Mesenchymal stem cell (in vitro differentiated cells and primary cell): ENCODE data around the gene PJA2.

ENCODE experiments used
- DNase-seq: peaks from one replicate; pipeline ENCODE4 v3.0.0-alpha.2; 2013
- H2AFZ ChIP-seq: one replicate; pipeline ENCODE4 v1.6.1; 2013; ENCODE audit warnings: low read depth, mild to moderate bottlenecking, control low read depth, inconsistent platforms, low read length, moderate library complexity
- H2AK5ac ChIP-seq: 2 replicates; pipeline ENCODE4 v1.6.1; 2013; ENCODE audit warnings: low read length, moderate library complexity, mild to moderate bottlenecking, inconsistent platforms; ENCODE audit not compliant: severe bottlenecking
- H2BK120ac ChIP-seq: one replicate; pipeline ENCODE4 v1.6.1; 2013; ENCODE audit warnings: low read depth, mild to moderate bottlenecking, inconsistent platforms, low read length, moderate library complexity
- H2BK12ac ChIP-seq, 2 experiments: one replicate each; pipeline ENCODE4 v1.6.1; 2013; ENCODE audit warnings: inconsistent platforms in 2 of 2, low read length in 2 of 2, mild to moderate bottlenecking in 2 of 2, moderate library complexity in 2 of 2, control low read depth in 1 of 2
- H2BK15ac ChIP-seq: one replicate; pipeline ENCODE4 v1.6.1; 2013; ENCODE audit warnings: mild to moderate bottlenecking, low read depth, inconsistent platforms; ENCODE audit not compliant: poor library complexity, severe bottlenecking
- H2BK5ac ChIP-seq: 2 replicates; pipeline ENCODE4 v1.6.1; 2013; ENCODE audit warnings: low read depth, mild to moderate bottlenecking, low read length, control low read depth, inconsistent platforms; ENCODE audit not compliant: poor library complexity, severe bottlenecking
- H3K14ac ChIP-seq, 2 experiments: one replicate each; pipeline ENCODE4 v1.6.1; 2013; ENCODE audit warnings: inconsistent platforms in 2 of 2, low read length in 2 of 2, control low read depth in 1 of 2, mild to moderate bottlenecking in 1 of 2, moderate library complexity in 1 of 2
- H3K18ac ChIP-seq, 2 experiments: one replicate each; pipeline ENCODE4 v1.6.1; 2013; ENCODE audit warnings: inconsistent platforms in 2 of 2, low read length in 2 of 2, control low read depth in 1 of 2, low read depth in 1 of 2, mild to moderate bottlenecking in 1 of 2
- H3K23ac ChIP-seq, 2 experiments: one replicate each; pipeline ENCODE4 v1.6.1; 2013; ENCODE audit warnings: inconsistent platforms in 2 of 2, low read length in 2 of 2, mild to moderate bottlenecking in 2 of 2, moderate library complexity in 2 of 2, control low read depth in 1 of 2
- H3K27ac ChIP-seq: 2 replicates; pipeline ENCODE4 v1.5.1; 2013; ENCODE audit warnings: mild to moderate bottlenecking, moderate library complexity, low read length, control low read depth, inconsistent platforms; ENCODE audit not compliant: poor library complexity, severe bottlenecking
- H3K27me3 ChIP-seq, 2 experiments: 2 replicates each; pipeline versions ENCODE4 v1.6.1 to v1.7.0; 2013; ENCODE audit warnings: low read length in 2 of 2, mild to moderate bottlenecking in 2 of 2, moderate library complexity in 2 of 2, control low read depth in 1 of 2, inconsistent platforms in 1 of 2; ENCODE audit not compliant: control insufficient read depth in 1 of 2, insufficient read depth in 1 of 2
- H3K36me3 ChIP-seq, 2 experiments: 2 replicates each; pipeline versions ENCODE4 v1.6.1 to v1.7.0; 2013; ENCODE audit warnings: low read length in 2 of 2, control low read depth in 1 of 2, inconsistent platforms in 1 of 2, low read depth in 1 of 2, mild to moderate bottlenecking in 1 of 2; ENCODE audit not compliant: insufficient read depth in 2 of 2, control insufficient read depth in 1 of 2
- H3K4ac ChIP-seq, 2 experiments: one replicate each; pipeline ENCODE4 v1.6.1; 2013; ENCODE audit warnings: inconsistent platforms in 2 of 2, low read length in 2 of 2, mild to moderate bottlenecking in 2 of 2, moderate library complexity in 2 of 2, control low read depth in 1 of 2, low read depth in 1 of 2
- H3K4me1 ChIP-seq: 2 replicates; pipeline ENCODE4 v1.6.1; 2013; ENCODE audit warnings: low read depth, low read length, control low read depth; ENCODE audit not compliant: control insufficient read depth, insufficient read depth
- H3K4me2 ChIP-seq: 2 replicates; pipeline ENCODE4 v1.6.1; 2013; ENCODE audit warnings: low read length, mild to moderate bottlenecking, inconsistent platforms; ENCODE audit not compliant: poor library complexity, severe bottlenecking
- H3K4me3 ChIP-seq, 2 experiments: 2 replicates each; pipeline versions ENCODE4 v1.5.1 to v1.7.0; 2013; ENCODE audit warnings: low read length in 2 of 2, mild to moderate bottlenecking in 2 of 2, control low read depth in 1 of 2, low read depth in 1 of 2; ENCODE audit not compliant: insufficient read depth in 1 of 2
- H3K79me1 ChIP-seq: replicated peaks from 2 replicates; pipeline ENCODE4 v1.6.1; 2013; ENCODE audit warnings: mild to moderate bottlenecking, control low read depth, low read length, inconsistent platforms; ENCODE audit not compliant: poor library complexity, severe bottlenecking
- H3K9ac ChIP-seq: 2 replicates; pipeline ENCODE4 v1.7.0; 2013; ENCODE audit warnings: mild to moderate bottlenecking, low read length, moderate library complexity
- H3K9me3 ChIP-seq: 2 replicates; pipeline ENCODE4 v1.7.0; 2013; ENCODE audit warnings: mild to moderate bottlenecking, low read length; ENCODE audit not compliant: control insufficient read depth
- H4K8ac ChIP-seq: one replicate; pipeline ENCODE4 v1.6.1; 2013; ENCODE audit warnings: inconsistent platforms, mild to moderate bottlenecking, low read length, moderate library complexity
- H4K91ac ChIP-seq: one replicate; pipeline ENCODE4 v1.6.1; 2013; ENCODE audit warnings: mild to moderate bottlenecking, low read length, inconsistent platforms
- WGBS: methylation state at CpG from one replicate; pipeline ENCODE4 v1.1.7; 2013; ENCODE audit warnings: mixed read lengths; 5-methylcytosine and 5-hydroxymethylcytosine counted together

The PJA2 gene

DNA sequence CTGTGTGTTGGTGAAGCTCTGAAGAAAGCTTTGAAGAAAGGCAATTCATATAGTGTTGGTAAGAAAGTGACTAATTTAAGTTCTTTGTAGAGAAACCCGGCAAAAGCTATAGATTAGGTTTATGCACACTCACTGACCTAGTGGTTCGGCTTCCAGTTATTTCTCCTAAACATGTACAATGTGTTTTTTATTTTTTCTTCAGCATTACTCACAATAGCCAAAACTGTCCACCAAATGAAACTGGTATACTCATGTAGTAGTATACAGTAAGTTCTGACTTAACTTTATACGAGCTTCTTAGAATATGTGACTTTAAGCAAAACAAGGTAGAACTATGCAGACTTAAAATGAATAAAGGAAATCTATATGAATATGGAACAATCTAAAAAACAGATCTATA, 44.8 kb downstream of the PJA2 start:
- Histone ChIP-seq H3K18ac (no peak overlapping the region), H2AFZ (no peak overlapping the region), H4K8ac (no peak overlapping the region), H3K4me1 (no peaks in the 10 kb centered on the region), H4K91ac (no peak overlapping the region), H3K14ac (no peak overlapping the region), H2AK5ac (no peak overlapping the region), H3K9ac (no peak overlapping the region), H3K36me3 (peaks cover 0 to 84% of the 10 kb centered on the region in 2 experiments), H2BK120ac (no peak overlapping the region), H3K4me2 (no peak overlapping the region), H3K27me3 (no peaks in the 10 kb centered on the region), H3K4ac (no peak overlapping the region), H3K9me3 (peaks cover 11% of the 10 kb centered on the region), H3K27ac (no peak overlapping the region), H3K23ac (no peak overlapping the region), H2BK5ac (no peak overlapping the region), H2BK12ac (no peak overlapping the region), H3K79me1 (peaks cover 8% of the 10 kb centered on the region), H3K4me3 (no peak overlapping the region), H2BK15ac (no peak overlapping the region)
- no CpG with 5 or more reads among the region's 3 CpGs for WGBS
- DNase-seq: no peak

DNA sequence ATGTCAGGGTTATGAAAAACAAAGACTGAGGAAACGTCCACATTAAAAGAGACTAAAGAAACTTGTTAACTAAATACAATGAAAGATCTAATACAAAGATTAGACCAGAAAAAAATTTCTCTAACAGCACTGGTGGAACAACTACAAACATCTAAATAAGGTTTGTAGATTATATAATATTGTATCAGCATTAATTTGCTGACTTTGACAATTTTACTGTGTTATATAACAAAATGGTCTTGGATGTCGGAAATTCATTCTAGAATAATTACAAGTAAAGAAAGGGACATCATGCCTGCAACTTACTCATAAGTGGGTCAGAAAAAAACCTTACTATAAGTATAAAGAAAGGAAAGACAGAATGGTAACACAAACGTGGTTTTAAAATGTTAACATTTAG, 50.1 kb downstream of the PJA2 start:
- Histone ChIP-seq H3K9ac (no peak overlapping the region), H2BK12ac (no peak overlapping the region), H3K4me1 (no peaks in the 10 kb centered on the region), H3K79me1 (peaks cover 17% of the 10 kb centered on the region), H3K23ac (no peak overlapping the region), H3K18ac (no peak overlapping the region), H3K4me3 (no peak overlapping the region), H4K8ac (no peak overlapping the region), H3K14ac (no peak overlapping the region), H4K91ac (no peak overlapping the region), H3K27ac (no peak overlapping the region), H3K4ac (no peak overlapping the region), H3K27me3 (no peaks in the 10 kb centered on the region), H2BK5ac (no peak overlapping the region), H2AFZ (no peak overlapping the region), H3K4me2 (no peak overlapping the region), H2BK120ac (no peak overlapping the region), H3K36me3 (peaks cover 9 to 82% of the 10 kb centered on the region in 2 experiments), H2BK15ac (no peak overlapping the region), H2AK5ac (no peak overlapping the region), H3K9me3 (no peaks in the 10 kb centered on the region)
- DNase-seq: no peak
- WGBS: no CpG with 5 or more reads among the region's 3 CpGs

DNA sequence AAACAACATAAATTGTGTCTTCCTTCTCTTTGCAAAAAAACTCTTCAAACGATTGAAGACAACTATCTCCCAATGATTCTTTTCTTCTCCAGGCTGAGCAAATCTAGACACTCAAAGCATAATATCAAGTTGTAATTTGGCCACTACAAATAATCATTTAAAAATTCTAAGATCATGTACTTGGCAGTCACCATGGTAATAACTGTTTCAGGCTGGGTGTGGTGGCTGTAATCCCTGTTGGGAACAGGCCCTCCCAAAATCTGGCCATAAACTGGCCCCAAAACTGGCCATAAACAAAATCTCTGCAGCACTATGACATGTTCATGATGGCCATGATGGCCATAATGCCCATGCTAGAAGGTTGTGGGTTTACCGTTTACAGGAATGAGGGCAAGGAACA, 52.0 kb downstream of the PJA2 start:
- Histone ChIP-seq H3K27ac (no peak overlapping the region), H2BK5ac (no peak overlapping the region), H2AK5ac (no peak overlapping the region), H3K9me3 (no peaks in the 10 kb centered on the region), H3K18ac (no peak overlapping the region), H3K9ac (no peak overlapping the region), H3K4me3 (no peak overlapping the region), H3K4me1 (no peaks in the 10 kb centered on the region), H3K14ac (no peak overlapping the region), H2BK15ac (no peak overlapping the region), H3K36me3 (peaks cover 10 to 77% of the 10 kb centered on the region in 2 experiments), H3K4me2 (no peak overlapping the region), H3K79me1 (peaks cover 15% of the 10 kb centered on the region), H2AFZ (no peak overlapping the region), H3K27me3 (no peaks in the 10 kb centered on the region), H3K23ac (no peak overlapping the region), H2BK12ac (no peak overlapping the region), H4K91ac (no peak overlapping the region), H2BK120ac (no peak overlapping the region), H4K8ac (no peak overlapping the region), H3K4ac (no peak overlapping the region)
- WGBS: 93% methylated on average over 2 of the region's 2 CpGs
- DNase-seq: no peak

DNA sequence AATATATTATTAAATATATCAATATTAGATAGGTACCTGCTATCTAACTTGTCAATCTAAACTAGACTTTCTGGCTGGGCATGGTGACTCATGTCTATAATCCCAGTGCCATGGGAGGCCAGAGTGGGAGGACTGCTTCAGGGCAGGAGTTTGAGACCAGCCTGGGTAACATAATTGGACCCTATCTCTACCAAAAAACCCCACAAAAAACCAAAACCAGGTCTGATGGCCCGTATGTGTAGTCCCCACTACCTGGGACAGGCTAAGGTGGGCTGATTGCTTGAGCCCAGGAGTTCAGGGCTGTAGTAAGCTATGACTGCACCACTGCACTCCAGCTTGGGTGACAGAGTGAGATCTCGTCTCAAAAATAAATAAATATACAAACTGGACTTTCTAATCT, 55.0 kb downstream of the PJA2 start:
- H3K27ac ChIP-seq: no peak overlapping the region
- no peak overlapping the region for H3K4me2 ChIP-seq
- no peak overlapping the region for H2BK5ac ChIP-seq
- no peak overlapping the region for H2BK12ac ChIP-seq
- no peaks in the 10 kb centered on the region for H3K4me1 ChIP-seq
- H4K8ac ChIP-seq: no peak overlapping the region
- no peak overlapping the region for H3K9ac ChIP-seq
- peaks cover 14% of the 10 kb centered on the region for H3K79me1 ChIP-seq
- no peaks in the 10 kb centered on the region for H3K9me3 ChIP-seq
- no peak overlapping the region for H2AFZ ChIP-seq
- H2BK120ac ChIP-seq: no peak overlapping the region
- H3K4ac ChIP-seq: no peak overlapping the region
- DNase-seq: no peak
- no peak overlapping the region for H2BK15ac ChIP-seq
- H2AK5ac ChIP-seq: no peak overlapping the region
- no peak overlapping the region for H3K14ac ChIP-seq
- peaks cover 10 to 65% of the 10 kb centered on the region in 2 experiments for H3K36me3 ChIP-seq
- H3K18ac ChIP-seq: no peak overlapping the region
- H4K91ac ChIP-seq: no peak overlapping the region
- no peaks in the 10 kb centered on the region for H3K27me3 ChIP-seq
- H3K23ac ChIP-seq: no peak overlapping the region
- 100% methylated on average over 1 of the region's 2 CpGs for WGBS
- H3K4me3 ChIP-seq: no peak overlapping the region
